PC-9 (cell line): Measurements from ENCODE around the gene PROSER2. TPM values are rescaled to one million over a fixed set of nuclear protein-coding genes. Genes with fewer than 3 reads are reported as not detected.
A peak's percentile ranks its signal among the peaks of the same experiment; 100 is the strongest.

Experiments
- BruUV-seq: library from RNA; stranded (reverse); fragments of 400-500 nt; replicated peaks from 2 replicates; lab custom pipeline; 2021; lab: Mats Ljungman, UMichigan
- CTCF ChIA-PET: fragments of 300-600 bp; sonication (Branson Sonifier 250); formaldehyde crosslinking; loops from one replicate; lab custom pipeline; 2022; ENCODE audit warnings: antibody characterized with exemption; lab: Charles Lee
- POLR2A ChIA-PET: fragments of 300-600 bp; sonication (Branson Sonifier 250); formaldehyde crosslinking; loops from one replicate; lab custom pipeline; 2022; ENCODE audit warnings: antibody characterized with exemption; ENCODE audit not compliant: unreplicated experiment; lab: Charles Lee
- DNase-seq, 2 experiments: peaks; one replicate each; pipeline versions ENCODE4 v3.0.0 to v3.0.0-alpha.2; 2015 to 2022; ENCODE audit warnings: mixed read lengths in 1 of 2
- H2AFZ ChIP-seq: fragments of 200-600 bp; sonication (generic); 2 replicates; pipeline ENCODE4 v1.8.1; 2017; ENCODE audit warnings: antibody characterized with exemption
- H3F3A ChIP-seq: fragments of 200-600 bp; sonication (generic); 2 replicates; pipeline ENCODE4 v1.8.1; 2017; ENCODE audit warnings: antibody characterized with exemption, mild to moderate bottlenecking, low read depth; ENCODE audit not compliant: insufficient read depth
- H3K27ac ChIP-seq: fragments of 200-600 bp; sonication (generic); 2 replicates; pipeline ENCODE4 v1.6.1; 2016; ENCODE audit warnings: mixed run types
- H3K27me3 ChIP-seq: fragments of 200-600 bp; sonication (generic); 2 replicates; pipeline ENCODE4 v1.6.1; 2016; ENCODE audit warnings: low read depth, mixed run types; ENCODE audit not compliant: insufficient read depth
- H3K36me3 ChIP-seq: fragments of 200-600 bp; sonication (generic); 2 replicates; pipeline ENCODE4 v1.6.1; 2016; ENCODE audit warnings: low read depth, mixed run types
- H3K4me1 ChIP-seq: fragments of 200-600 bp; sonication (generic); replicated peaks from 2 replicates; pipeline ENCODE4 v1.6.1; 2016; ENCODE audit warnings: mixed run types; ENCODE audit not compliant: insufficient read depth
- H3K4me2 ChIP-seq: fragments of 200-600 bp; sonication (generic); 2 replicates; pipeline ENCODE4 v1.6.1; 2017; ENCODE audit warnings: mixed run types
- H3K4me3 ChIP-seq: fragments of 200-600 bp; sonication (generic); 2 replicates; pipeline ENCODE4 v1.6.1; 2016; ENCODE audit warnings: mixed run types
- H3K79me2 ChIP-seq: fragments of 200-600 bp; sonication (generic); 2 replicates; pipeline ENCODE4 v1.6.1; 2017; ENCODE audit warnings: low read depth, mixed run types
- H3K9me2 ChIP-seq: fragments of 200-600 bp; sonication (generic); 2 replicates; pipeline ENCODE4 v1.8.1; 2017; ENCODE audit warnings: mild to moderate bottlenecking; ENCODE audit not compliant: insufficient read depth
- H3K9me3 ChIP-seq: fragments of 200-600 bp; sonication (generic); 2 replicates; pipeline ENCODE4 v1.8.1; 2016; ENCODE audit warnings: low read depth; ENCODE audit not compliant: insufficient read depth
- H4K20me1 ChIP-seq: fragments of 200-600 bp; sonication (generic); 2 replicates; pipeline ENCODE4 v1.8.1; 2017; ENCODE audit not compliant: insufficient read depth
- EZH2 ChIP-seq: fragments of 200-600 bp; sonication (generic); IDR thresholded peaks from 2 replicates; pipeline ENCODE4 v1.8.0; 2017; ENCODE audit warnings: antibody characterized with exemption, low read depth
- intact Hi-C: fragments of 100-400 bp; cut with micrococcal nuclease; formaldehyde crosslinking; loops from one replicate; pipeline ENCODE4 v1.10.0; 2022; ENCODE audit not compliant: unreplicated experiment
- total RNA-seq: library from RNA; stranded (reverse); gene quantifications from 2 replicates; pipeline ENCODE4 v1.2.3, GENCODE V29; 2021
- TF ChIP-seq, protein P1 (sequence below): fragments of 200-600 bp; sonication (generic); conservative IDR thresholded peaks from 2 replicates; pipeline ENCODE4 v1.6.1; 2017; ENCODE audit warnings: mixed run types, antibody characterized with exemption, mild to moderate bottlenecking, moderate library complexity

The PROSER2 gene
- total RNA-seq, 1 experiment from 2014 or later = 66.6 TPM

DNA sequence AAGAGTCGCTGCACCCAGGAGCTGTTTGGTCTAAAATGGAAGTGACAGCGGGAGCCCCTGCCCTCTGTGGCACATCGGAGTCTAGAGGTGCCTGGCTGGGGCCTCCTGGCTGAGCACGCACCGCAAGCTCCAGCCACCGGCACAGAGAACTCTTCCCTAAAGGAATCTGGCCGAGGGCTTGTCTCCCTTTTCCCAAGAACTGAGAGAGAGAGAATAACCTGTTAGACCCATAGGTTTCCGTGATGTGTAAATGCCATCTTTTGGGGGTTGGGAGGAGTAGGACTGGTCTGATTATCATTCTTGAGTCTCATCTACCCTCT is 47.3 kb downstream of the PROSER2 start:
- Histone ChIP-seq H3K4me1 (peaks cover 25% of the 10 kb centered on the region), H2AFZ (no peak overlapping the region), H4K20me1 (no peaks in the 10 kb centered on the region), H3K4me3 (no peak overlapping the region), H3K79me2 (peaks cover 17% of the 10 kb centered on the region), H3K4me2 (no peak overlapping the region), H3K9me3 (no peaks in the 10 kb centered on the region), H3K36me3 (0 out of 2 replicates have a peak, but pooled peaks cover 9% of the 10 kb centered on the region), H3K9me2 (no peaks in the 10 kb centered on the region), H3F3A (peaks cover 52% of the 10 kb centered on the region), H3K27ac (no peak overlapping the region), H3K27me3 (no peaks in the 10 kb centered on the region)
- intact Hi-C loops = no loop called here
- no TSS peak for BruUV-seq
- ChIA-PET POLR2A (no interaction called here), CTCF (no interaction called here)
- TF ChIP-seq, protein P1, sequence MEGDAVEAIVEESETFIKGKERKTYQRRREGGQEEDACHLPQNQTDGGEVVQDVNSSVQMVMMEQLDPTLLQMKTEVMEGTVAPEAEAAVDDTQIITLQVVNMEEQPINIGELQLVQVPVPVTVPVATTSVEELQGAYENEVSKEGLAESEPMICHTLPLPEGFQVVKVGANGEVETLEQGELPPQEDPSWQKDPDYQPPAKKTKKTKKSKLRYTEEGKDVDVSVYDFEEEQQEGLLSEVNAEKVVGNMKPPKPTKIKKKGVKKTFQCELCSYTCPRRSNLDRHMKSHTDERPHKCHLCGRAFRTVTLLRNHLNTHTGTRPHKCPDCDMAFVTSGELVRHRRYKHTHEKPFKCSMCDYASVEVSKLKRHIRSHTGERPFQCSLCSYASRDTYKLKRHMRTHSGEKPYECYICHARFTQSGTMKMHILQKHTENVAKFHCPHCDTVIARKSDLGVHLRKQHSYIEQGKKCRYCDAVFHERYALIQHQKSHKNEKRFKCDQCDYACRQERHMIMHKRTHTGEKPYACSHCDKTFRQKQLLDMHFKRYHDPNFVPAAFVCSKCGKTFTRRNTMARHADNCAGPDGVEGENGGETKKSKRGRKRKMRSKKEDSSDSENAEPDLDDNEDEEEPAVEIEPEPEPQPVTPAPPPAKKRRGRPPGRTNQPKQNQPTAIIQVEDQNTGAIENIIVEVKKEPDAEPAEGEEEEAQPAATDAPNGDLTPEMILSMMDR = no peak
- TF ChIP-seq EZH2 = no peak
- no peak for DNase-seq

DNA sequence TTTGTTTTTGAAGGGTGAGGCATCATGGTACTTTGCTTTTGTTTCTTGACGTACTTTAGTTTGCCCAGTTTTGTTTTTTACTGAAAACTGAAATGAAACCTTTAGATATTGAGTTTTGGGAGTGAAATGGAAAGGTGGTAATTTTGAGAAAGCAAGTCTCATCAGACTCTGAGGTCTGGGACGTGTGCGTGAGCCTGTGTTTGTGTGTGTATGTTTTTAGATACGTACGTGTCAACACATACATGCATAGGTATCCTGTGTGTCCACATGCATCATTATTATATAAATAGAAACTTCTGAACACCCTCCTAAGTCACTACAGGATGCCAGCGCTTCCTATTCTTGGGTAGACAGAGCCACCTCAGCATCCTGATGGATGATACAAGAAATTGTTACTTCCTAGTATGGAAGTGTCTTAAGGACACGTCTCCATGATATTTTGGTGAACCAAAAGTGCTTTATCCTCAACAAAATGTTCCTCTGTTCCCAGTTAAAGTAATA is 47.8 kb downstream of the PROSER2 start:
- no peak overlapping the region for H3K4me3 ChIP-seq
- ChIA-PET CTCF (no interaction called here), POLR2A (no interaction called here)
- no peaks in the 10 kb centered on the region for H4K20me1 ChIP-seq
- peak overlapping the region; percentile 100; the same call in 1 of the 2 replicates for H3K27ac ChIP-seq
- H3K36me3 ChIP-seq = 0 out of 2 replicates have a peak, but pooled peaks cover 9% of the 10 kb centered on the region
- intact Hi-C loops = no loop called here
- H3K27me3 ChIP-seq = no peaks in the 10 kb centered on the region
- no peak overlapping the region for H3K4me2 ChIP-seq
- DNase-seq = no peak
- H3K79me2 ChIP-seq = peaks cover 13% of the 10 kb centered on the region; the same call in 1 of the 2 replicates
- no peak overlapping the region for H2AFZ ChIP-seq
- TF ChIP-seq, protein P1 = no peak
- TF ChIP-seq EZH2 = no peak
- no peaks in the 10 kb centered on the region for H3K9me2 ChIP-seq
- H3K9me3 ChIP-seq = no peaks in the 10 kb centered on the region
- H3K4me1 ChIP-seq = peaks cover 29% of the 10 kb centered on the region
- H3F3A ChIP-seq = peaks cover 54% of the 10 kb centered on the region
- BruUV-seq = no TSS peak

DNA sequence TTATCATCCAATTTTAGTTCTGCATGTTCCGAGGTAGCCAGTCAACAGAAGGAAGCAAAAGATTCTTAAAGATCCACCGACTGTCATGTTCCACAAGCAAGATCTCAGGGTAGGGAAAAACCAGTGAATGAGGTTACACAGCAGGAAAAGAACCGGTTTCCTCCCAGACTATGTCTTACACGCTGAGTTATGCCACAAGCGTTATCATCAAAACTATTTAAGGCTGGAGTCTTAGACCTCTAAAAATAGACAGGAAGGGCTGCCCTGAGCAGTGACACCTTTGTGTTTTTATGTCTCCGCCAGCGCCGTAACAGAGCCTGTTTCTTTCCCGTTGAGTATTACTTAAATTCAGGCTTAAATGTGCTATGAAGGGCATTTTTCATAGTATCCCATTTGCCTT is 48.3 kb downstream of the PROSER2 start:
- Histone ChIP-seq H2AFZ (no peak overlapping the region), H3K36me3 (0 out of 2 replicates have a peak, but pooled peaks cover 9% of the 10 kb centered on the region), H3K4me2 (no peak overlapping the region), H3K4me3 (no peak overlapping the region), H3K79me2 (peaks cover 8% of the 10 kb centered on the region; the same call in 1 of the 2 replicates), H3K4me1 (peaks cover 34% of the 10 kb centered on the region), H4K20me1 (no peaks in the 10 kb centered on the region), H3K27ac (peak overlapping the region; percentile 100; the same call in 1 of the 2 replicates), H3K9me2 (no peaks in the 10 kb centered on the region), H3K9me3 (no peaks in the 10 kb centered on the region), H3K27me3 (no peaks in the 10 kb centered on the region), H3F3A (peaks cover 59% of the 10 kb centered on the region)
- BruUV-seq = no TSS peak
- ChIA-PET POLR2A (no interaction called here), CTCF (no interaction called here)
- TF ChIP-seq, protein P1 = no peak
- no peak for TF ChIP-seq EZH2
- peak in 1 of 2 experiments; percentile 15 for DNase-seq
- intact Hi-C loops = no loop called here
